HepG2 (cell line): ENCODE results near the gene DNMT1. TPM values are rescaled to one million over a fixed set of nuclear protein-coding genes. Genes with fewer than 3 reads are reported as not detected.

ENCODE experiments used
- BHLHE40 ChIP-seq: IDR thresholded peaks from 2 replicates; pipeline ENCODE4 v1.6.1; 2011; ENCODE audit warnings: low read length, improper control_type of control experiment
- FOSL2 ChIP-seq: sonication (generic); formaldehyde crosslinking; IDR thresholded peaks from 2 replicates; pipeline ENCODE4 v1.4.0; 2020; ENCODE audit warnings: missing genetic modification reagents
- GATAD2A ChIP-seq: IDR thresholded peaks from 2 replicates; pipeline ENCODE4 v1.6.1; 2016
- GFI1 ChIP-seq: sonication (generic); formaldehyde crosslinking; IDR thresholded peaks from 2 replicates; pipeline ENCODE4 v1.5.0; 2020; ENCODE audit warnings: missing genetic modification reagents, mild to moderate bottlenecking, borderline replicate concordance
- HDAC2 ChIP-seq: sonication (generic); formaldehyde crosslinking; IDR thresholded peaks from 2 replicates; pipeline ENCODE4 v1.4.0; 2020; ENCODE audit warnings: missing genetic modification reagents
- HNF4A ChIP-seq: sonication (generic); formaldehyde crosslinking; IDR thresholded peaks from 2 replicates; pipeline ENCODE4 v1.4.0; 2020; ENCODE audit warnings: missing genetic modification reagents
- HOXA9 ChIP-seq: sonication (generic); formaldehyde crosslinking; IDR thresholded peaks from 2 replicates; pipeline ENCODE4 v1.8.1; 2022; ENCODE audit warnings: missing genetic modification reagents, mild to moderate bottlenecking, moderate library complexity, borderline replicate concordance
- IRF2 ChIP-seq: IDR thresholded peaks from 2 replicates; pipeline ENCODE4 v1.6.1; 2018; ENCODE audit warnings: missing genetic modification reagents, missing compliant biosample characterization
- JARID2 ChIP-seq: sonication (generic); formaldehyde crosslinking; IDR thresholded peaks from 2 replicates; pipeline ENCODE4 v1.8.1; 2023; ENCODE audit warnings: missing genetic modification reagents, inconsistent platforms; ENCODE audit not compliant: insufficient replicate concordance
- KDM5B ChIP-seq: sonication (generic); formaldehyde crosslinking; IDR thresholded peaks from 2 replicates; pipeline ENCODE4 v1.4.0; 2020; ENCODE audit warnings: missing genetic modification reagents, mild to moderate bottlenecking, borderline replicate concordance
- MXI1 ChIP-seq: IDR thresholded peaks from 3 replicates; pipeline ENCODE4 v1.6.1; 2012; ENCODE audit warnings: low read depth, low read length, inconsistent platforms, borderline replicate concordance
- PHF21A ChIP-seq: sonication (generic); formaldehyde crosslinking; IDR thresholded peaks from 2 replicates; pipeline ENCODE4 v1.5.0; 2020; ENCODE audit warnings: mild to moderate bottlenecking, missing genetic modification reagents
- RCOR2 ChIP-seq: IDR thresholded peaks from 2 replicates; pipeline ENCODE4 v1.6.1; 2016; ENCODE audit warnings: missing biosample characterization, missing genetic modification reagents
- RXRA ChIP-seq: sonication (generic); formaldehyde crosslinking; IDR thresholded peaks from 2 replicates; pipeline ENCODE4 v1.5.1; 2020; ENCODE audit warnings: missing genetic modification reagents
- TSC22D2 ChIP-seq: sonication (generic); formaldehyde crosslinking; IDR thresholded peaks from 2 replicates; pipeline ENCODE4 v1.5.1; 2020; ENCODE audit warnings: missing genetic modification reagents, mild to moderate bottlenecking, borderline replicate concordance
- ZFX ChIP-seq: sonication (generic); formaldehyde crosslinking; IDR thresholded peaks from 2 replicates; pipeline ENCODE4 v1.4.0; 2020; ENCODE audit warnings: mild to moderate bottlenecking, low read depth, missing genetic modification reagents, moderate library complexity
- ZNF12 ChIP-seq: sonication (generic); formaldehyde crosslinking; IDR thresholded peaks from 2 replicates; pipeline ENCODE4 v1.5.0; 2020; ENCODE audit warnings: missing genetic modification reagents
- ZNF431 ChIP-seq: sonication (generic); formaldehyde crosslinking; IDR thresholded peaks from 2 replicates; pipeline ENCODE4 v1.9.0; 2022; ENCODE audit warnings: missing genetic modification reagents, low read depth, mild to moderate bottlenecking, borderline replicate concordance
- polyA plus RNA-seq, 8 experiments: library from polyadenylated mRNA; depleted of rRNA in 3 of 8; stranded (reverse) in 7 of 8; unstranded in 1 of 8; fragments of >200 nt; fragmentation: Illumina TruSeq in 4 of 8; extraction: Trizol in 4 of 8; gene quantifications; 2 replicates each; pipeline versions ENCODE4 v1.2.1 to v1.2.3, GENCODE V29; 2011 to 2016; ENCODE audit warnings: low read depth in 4 of 8, missing spikeins in 1 of 8, mixed read lengths in 1 of 8; ENCODE audit not compliant: insufficient read depth in 1 of 8
- total RNA-seq, 5 experiments: library from RNA; depleted of rRNA; stranded (reverse); fragments of >200 nt; fragmentation: Illumina TruSeq; extraction: Trizol; gene quantifications; 2 replicates each; pipeline ENCODE4 v1.2.3, GENCODE V29; 2016; ENCODE audit warnings: low read depth in 1 of 5
- TF ChIP-seq, protein P1 (sequence below): sonication (generic); formaldehyde crosslinking; IDR thresholded peaks from 2 replicates; pipeline ENCODE4 v1.4.0; 2020; ENCODE audit warnings: mild to moderate bottlenecking, missing genetic modification reagents
- TF ChIP-seq, protein P2 (sequence below): sonication (generic); formaldehyde crosslinking; IDR thresholded peaks from 2 replicates; pipeline ENCODE4 v1.4.0; 2020; ENCODE audit warnings: missing genetic modification reagents, mild to moderate bottlenecking, borderline replicate concordance
- TF ChIP-seq, protein P3 (sequence below): sonication (generic); formaldehyde crosslinking; IDR thresholded peaks from 2 replicates; pipeline ENCODE4 v1.4.0; 2020; ENCODE audit warnings: mild to moderate bottlenecking, missing genetic modification reagents
- TF ChIP-seq, protein P4 (sequence below): sonication (generic); formaldehyde crosslinking; IDR thresholded peaks from 2 replicates; pipeline ENCODE4 v1.5.0; 2020; ENCODE audit warnings: mild to moderate bottlenecking, missing genetic modification reagents
- TF ChIP-seq, protein P5 (sequence below): sonication (generic); formaldehyde crosslinking; IDR thresholded peaks from 2 replicates; pipeline ENCODE4 v1.5.0; 2020; ENCODE audit warnings: missing genetic modification reagents

The DNMT1 gene
- total and polyA plus RNA-seq, 2 of the 13 experiments (the other 11 are each of a cell fraction or from before 2014, with no cell fraction given): 31.2 to 91.1 TPM

DNA sequence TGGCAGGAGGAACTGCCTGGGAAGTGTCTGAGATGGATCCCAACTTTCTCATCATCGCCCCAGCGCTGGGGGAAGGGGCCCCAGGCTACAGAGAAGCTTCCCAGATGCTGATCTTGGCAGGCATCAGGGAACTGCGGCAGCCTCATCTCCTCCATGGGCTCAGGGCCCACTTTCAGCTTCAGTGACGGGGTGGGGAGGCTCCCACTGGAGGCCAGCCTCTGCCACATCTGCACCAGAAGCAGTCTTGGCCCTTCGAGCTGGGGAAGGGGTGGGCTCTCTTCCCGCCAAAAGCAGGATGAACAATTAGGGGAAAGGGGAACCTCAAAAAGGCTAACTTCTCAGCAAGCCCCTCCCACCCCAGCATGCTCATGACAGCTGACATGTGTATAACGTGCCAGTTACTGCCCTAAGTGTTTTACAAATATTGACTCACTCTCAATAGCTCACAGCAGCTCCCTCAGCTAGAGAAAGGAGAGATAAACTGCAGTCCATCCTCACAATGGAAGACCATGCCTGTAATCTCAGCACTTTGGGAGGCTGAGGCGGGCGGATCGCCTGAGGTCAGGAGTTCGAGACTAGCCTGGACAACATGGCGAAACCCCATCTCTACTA, 43.5 kb upstream of the DNMT1 start (continued):
- TF ChIP-seq PHF21A (CRISPR knock-in tag): peak; percentile 31; the same call in 1 of the 2 replicates
- peak; percentile 75 for TF ChIP-seq RCOR2
- TF ChIP-seq TSC22D2 (CRISPR knock-in tag): no peak
- peak; percentile 47 for TF ChIP-seq IRF2 (CRISPR knock-in tag)
- peak; percentile 80 for TF ChIP-seq FOSL2 (CRISPR knock-in tag)
- peak; percentile 39 for TF ChIP-seq GATAD2A
- TF ChIP-seq, protein P1, sequence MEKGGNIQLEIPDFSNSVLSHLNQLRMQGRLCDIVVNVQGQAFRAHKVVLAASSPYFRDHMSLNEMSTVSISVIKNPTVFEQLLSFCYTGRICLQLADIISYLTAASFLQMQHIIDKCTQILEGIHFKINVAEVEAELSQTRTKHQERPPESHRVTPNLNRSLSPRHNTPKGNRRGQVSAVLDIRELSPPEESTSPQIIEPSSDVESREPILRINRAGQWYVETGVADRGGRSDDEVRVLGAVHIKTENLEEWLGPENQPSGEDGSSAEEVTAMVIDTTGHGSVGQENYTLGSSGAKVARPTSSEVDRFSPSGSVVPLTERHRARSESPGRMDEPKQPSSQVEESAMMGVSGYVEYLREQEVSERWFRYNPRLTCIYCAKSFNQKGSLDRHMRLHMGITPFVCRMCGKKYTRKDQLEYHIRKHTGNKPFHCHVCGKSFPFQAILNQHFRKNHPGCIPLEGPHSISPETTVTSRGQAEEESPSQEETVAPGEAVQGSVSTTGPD: no peak
- TF ChIP-seq HNF4A (CRISPR knock-in tag): peak; percentile 25; the same call in 1 of the 2 replicates
- TF ChIP-seq KDM5B (CRISPR knock-in tag): peak; percentile 37; the same call in 1 of the 2 replicates
- TF ChIP-seq, protein P2, sequence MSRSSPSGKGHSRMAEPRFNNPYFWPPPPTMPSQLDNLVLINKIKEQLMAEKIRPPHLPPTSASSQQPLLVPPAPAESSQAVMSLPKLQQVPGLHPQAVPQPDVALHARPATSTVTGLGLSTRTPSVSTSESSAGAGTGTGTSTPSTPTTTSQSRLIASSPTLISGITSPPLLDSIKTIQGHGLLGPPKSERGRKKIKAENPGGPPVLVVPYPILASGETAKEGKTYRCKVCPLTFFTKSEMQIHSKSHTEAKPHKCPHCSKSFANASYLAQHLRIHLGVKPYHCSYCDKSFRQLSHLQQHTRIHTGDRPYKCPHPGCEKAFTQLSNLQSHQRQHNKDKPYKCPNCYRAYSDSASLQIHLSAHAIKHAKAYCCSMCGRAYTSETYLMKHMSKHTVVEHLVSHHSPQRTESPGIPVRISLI (CRISPR knock-in tag): 0 out of 2 replicates have a peak, but pooled peaks have one; percentile 11
- TF ChIP-seq ZFX (CRISPR knock-in tag): peak; percentile 22; the same call in 1 of the 2 replicates
- peak; percentile 41; the same call in 1 of the 2 replicates for TF ChIP-seq ZNF12 (CRISPR knock-in tag)
- peak; percentile 56; the same call in 1 of the 2 replicates for TF ChIP-seq ZNF431 (CRISPR knock-in tag)
- TF ChIP-seq GFI1 (CRISPR knock-in tag): peak; percentile 93
- TF ChIP-seq MXI1: peak; percentile 77; the same call in 2 of the 3 replicates
- peak; percentile 69; the same call in 1 of the 2 replicates for TF ChIP-seq HDAC2 (CRISPR knock-in tag)
- TF ChIP-seq RXRA (CRISPR knock-in tag): no peak; the same call in 1 of the 2 replicates
- TF ChIP-seq HOXA9: no peak
- no peak for TF ChIP-seq JARID2 (CRISPR knock-in tag)
- TF ChIP-seq, protein P3, sequence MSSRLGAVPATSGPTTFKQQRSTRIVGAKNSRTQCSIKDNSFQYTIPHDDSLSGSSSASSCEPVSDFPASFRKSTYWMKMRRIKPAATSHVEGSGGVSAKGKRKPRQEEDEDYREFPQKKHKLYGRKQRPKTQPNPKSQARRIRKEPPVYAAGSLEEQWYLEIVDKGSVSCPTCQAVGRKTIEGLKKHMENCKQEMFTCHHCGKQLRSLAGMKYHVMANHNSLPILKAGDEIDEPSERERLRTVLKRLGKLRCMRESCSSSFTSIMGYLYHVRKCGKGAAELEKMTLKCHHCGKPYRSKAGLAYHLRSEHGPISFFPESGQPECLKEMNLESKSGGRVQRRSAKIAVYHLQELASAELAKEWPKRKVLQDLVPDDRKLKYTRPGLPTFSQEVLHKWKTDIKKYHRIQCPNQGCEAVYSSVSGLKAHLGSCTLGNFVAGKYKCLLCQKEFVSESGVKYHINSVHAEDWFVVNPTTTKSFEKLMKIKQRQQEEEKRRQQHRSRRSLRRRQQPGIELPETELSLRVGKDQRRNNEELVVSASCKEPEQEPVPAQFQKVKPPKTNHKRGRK: no peak
- TF ChIP-seq BHLHE40: peak; percentile 96
- TF ChIP-seq, protein P4, sequence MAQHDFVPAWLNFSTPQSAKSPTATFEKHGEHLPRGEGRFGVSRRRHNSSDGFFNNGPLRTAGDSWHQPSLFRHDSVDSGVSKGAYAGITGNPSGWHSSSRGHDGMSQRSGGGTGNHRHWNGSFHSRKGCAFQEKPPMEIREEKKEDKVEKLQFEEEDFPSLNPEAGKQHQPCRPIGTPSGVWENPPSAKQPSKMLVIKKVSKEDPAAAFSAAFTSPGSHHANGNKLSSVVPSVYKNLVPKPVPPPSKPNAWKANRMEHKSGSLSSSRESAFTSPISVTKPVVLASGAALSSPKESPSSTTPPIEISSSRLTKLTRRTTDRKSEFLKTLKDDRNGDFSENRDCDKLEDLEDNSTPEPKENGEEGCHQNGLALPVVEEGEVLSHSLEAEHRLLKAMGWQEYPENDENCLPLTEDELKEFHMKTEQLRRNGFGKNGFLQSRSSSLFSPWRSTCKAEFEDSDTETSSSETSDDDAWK (CRISPR knock-in tag): no peak
- TF ChIP-seq, protein P5, sequence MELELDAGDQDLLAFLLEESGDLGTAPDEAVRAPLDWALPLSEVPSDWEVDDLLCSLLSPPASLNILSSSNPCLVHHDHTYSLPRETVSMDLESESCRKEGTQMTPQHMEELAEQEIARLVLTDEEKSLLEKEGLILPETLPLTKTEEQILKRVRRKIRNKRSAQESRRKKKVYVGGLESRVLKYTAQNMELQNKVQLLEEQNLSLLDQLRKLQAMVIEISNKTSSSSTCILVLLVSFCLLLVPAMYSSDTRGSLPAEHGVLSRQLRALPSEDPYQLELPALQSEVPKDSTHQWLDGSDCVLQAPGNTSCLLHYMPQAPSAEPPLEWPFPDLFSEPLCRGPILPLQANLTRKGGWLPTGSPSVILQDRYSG (CRISPR knock-in tag): no peak
